Ishikawa (cell line): ENCODE data around the gene RAB37.

Source experiments
- CEBPB ChIP-seq: IDR thresholded peaks from 2 replicates; pipeline ENCODE4 v1.6.1; 2012
- CREB1 ChIP-seq: IDR thresholded peaks from 2 replicates; pipeline ENCODE4 v1.6.1; 2012; ENCODE audit warnings: low read depth
- EGR1 ChIP-seq: IDR thresholded peaks from 2 replicates; pipeline ENCODE4 v1.6.1; 2012
- EP300 ChIP-seq: IDR thresholded peaks from 2 replicates; pipeline ENCODE4 v1.6.1; 2012; ENCODE audit warnings: borderline replicate concordance
- FOXM1 ChIP-seq: IDR thresholded peaks from 2 replicates; pipeline ENCODE4 v1.6.1; 2012; ENCODE audit warnings: low read depth, borderline replicate concordance
- MAX ChIP-seq: IDR thresholded peaks from 2 replicates; pipeline ENCODE4 v1.6.1; 2012
- NFIC ChIP-seq: IDR thresholded peaks from 2 replicates; pipeline ENCODE4 v1.6.1; 2012
- RAD21 ChIP-seq: IDR thresholded peaks from 2 replicates; pipeline ENCODE4 v1.6.1; 2012; ENCODE audit warnings: low read depth
- REST ChIP-seq: IDR thresholded peaks from 2 replicates; pipeline ENCODE4 v1.6.1; 2012; ENCODE audit warnings: low read depth, mild to moderate bottlenecking
- TAF1 ChIP-seq: IDR thresholded peaks from 2 replicates; pipeline ENCODE4 v1.6.1; 2012; ENCODE audit warnings: low read depth, mild to moderate bottlenecking
- TCF12 ChIP-seq: IDR thresholded peaks from 2 replicates; pipeline ENCODE4 v1.6.1; 2012; ENCODE audit warnings: low read depth
- TEAD4 ChIP-seq: IDR thresholded peaks from 2 replicates; pipeline ENCODE4 v1.6.1; 2012
- YY1 ChIP-seq: IDR thresholded peaks from 2 replicates; pipeline ENCODE4 v1.6.1; 2012; ENCODE audit warnings: low read depth
- ZBTB7A ChIP-seq: IDR thresholded peaks from 2 replicates; pipeline ENCODE4 v1.6.1; 2012; ENCODE audit warnings: low read depth
- TF ChIP-seq, protein P1 (sequence below): IDR thresholded peaks from 2 replicates; pipeline ENCODE4 v1.6.1; 2012

RAB37 gene

DNA sequence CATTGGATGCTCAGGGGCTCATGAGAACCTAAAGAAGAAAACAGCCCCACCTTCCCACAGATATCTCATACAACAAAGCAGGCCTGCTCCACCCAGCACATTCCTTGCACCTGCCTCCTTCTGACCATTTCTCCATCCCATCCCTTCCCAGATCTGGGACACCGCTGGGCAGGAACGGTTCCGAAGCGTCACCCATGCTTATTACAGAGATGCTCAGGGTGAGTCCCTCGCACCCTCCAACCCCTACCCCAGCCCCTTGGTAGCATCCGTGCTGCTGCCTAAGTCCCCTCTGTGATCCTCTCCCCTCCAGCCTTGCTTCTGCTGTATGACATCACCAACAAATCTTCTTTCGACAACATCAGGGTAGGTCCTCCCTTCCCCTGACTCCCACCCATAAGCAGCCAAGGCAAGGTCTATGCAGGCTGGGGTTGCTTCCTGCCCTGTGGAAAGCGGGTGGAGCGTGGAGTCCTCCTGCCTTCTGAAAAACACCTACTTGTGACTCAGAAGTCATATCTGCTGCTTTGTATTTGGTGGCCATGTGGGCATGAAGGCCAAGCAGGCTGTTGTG lies 6.0 kb downstream of the RAB37 start:
- TF ChIP-seq TEAD4 (no peak), CREB1 (no peak), MAX (no peak), EGR1 (no peak), YY1 (no peak), REST (no peak), FOXM1 (no peak), EP300 (no peak)

DNA sequence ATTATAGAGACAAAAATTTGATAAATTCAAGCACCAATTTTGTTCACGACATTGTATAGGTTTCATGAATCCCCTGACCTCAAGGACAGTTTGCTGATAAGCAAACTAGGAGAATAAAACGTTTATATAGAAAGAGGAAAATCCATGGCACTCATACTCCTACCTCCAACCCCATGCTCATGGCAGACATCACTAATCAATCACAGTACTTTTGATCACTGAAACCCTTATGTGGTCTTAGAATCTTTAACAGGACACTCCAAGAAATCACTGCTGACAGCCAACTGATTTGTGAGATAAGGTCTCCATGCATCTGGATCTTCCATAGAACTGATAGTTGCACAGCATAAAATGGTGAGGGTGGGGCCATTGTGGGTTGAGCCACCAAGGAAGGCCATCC lies 6.7 kb downstream of the RAB37 start:
- no peak for TF ChIP-seq EP300
- TF ChIP-seq RAD21: no peak
- TF ChIP-seq ZBTB7A: no peak
- no peak for TF ChIP-seq TEAD4
- TF ChIP-seq, protein P1, sequence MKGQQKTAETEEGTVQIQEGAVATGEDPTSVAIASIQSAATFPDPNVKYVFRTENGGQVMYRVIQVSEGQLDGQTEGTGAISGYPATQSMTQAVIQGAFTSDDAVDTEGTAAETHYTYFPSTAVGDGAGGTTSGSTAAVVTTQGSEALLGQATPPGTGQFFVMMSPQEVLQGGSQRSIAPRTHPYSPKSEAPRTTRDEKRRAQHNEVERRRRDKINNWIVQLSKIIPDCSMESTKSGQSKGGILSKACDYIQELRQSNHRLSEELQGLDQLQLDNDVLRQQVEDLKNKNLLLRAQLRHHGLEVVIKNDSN: no peak
- no peak for TF ChIP-seq CEBPB
- no peak for TF ChIP-seq EGR1
- TF ChIP-seq FOXM1: no peak

GRCh38 chr17:74744349-74744713 lies 7.3 kb downstream of the RAB37 start:
- no peak for TF ChIP-seq RAD21
- TF ChIP-seq CEBPB: no peak
- no peak for TF ChIP-seq EGR1
- TF ChIP-seq NFIC: no peak
- no peak; the same call in 1 of the 2 replicates for TF ChIP-seq ZBTB7A
- TF ChIP-seq, protein P1: no peak
- TF ChIP-seq FOXM1: no peak
- TF ChIP-seq TAF1: no peak
- TF ChIP-seq MAX: no peak
- no peak for TF ChIP-seq REST
- TF ChIP-seq TCF12: no peak
- no peak for TF ChIP-seq YY1
- TF ChIP-seq CREB1: no peak
- TF ChIP-seq TEAD4: no peak

- TF ChIP-seq FOXM1: peak; percentile 21; the same call in 1 of the 2 replicates
- TF ChIP-seq TCF12: peak; percentile 58; the same call in 1 of the 2 replicates
- peak; percentile 69 for TF ChIP-seq MAX
- no peak; the same call in 1 of the 2 replicates for TF ChIP-seq YY1
- TF ChIP-seq EP300: no peak
- peak; percentile 100 for TF ChIP-seq RAD21
- peak; percentile 60; the same call in 1 of the 2 replicates for TF ChIP-seq ZBTB7A
- peak; percentile 99 for TF ChIP-seq NFIC
- TF ChIP-seq TEAD4: 0 out of 2 replicates have a peak, but pooled peaks have one; percentile 6
Observed at GRCh38 chr17:74744714-74745547, 7.9 kb downstream of the RAB37 start.

DNA sequence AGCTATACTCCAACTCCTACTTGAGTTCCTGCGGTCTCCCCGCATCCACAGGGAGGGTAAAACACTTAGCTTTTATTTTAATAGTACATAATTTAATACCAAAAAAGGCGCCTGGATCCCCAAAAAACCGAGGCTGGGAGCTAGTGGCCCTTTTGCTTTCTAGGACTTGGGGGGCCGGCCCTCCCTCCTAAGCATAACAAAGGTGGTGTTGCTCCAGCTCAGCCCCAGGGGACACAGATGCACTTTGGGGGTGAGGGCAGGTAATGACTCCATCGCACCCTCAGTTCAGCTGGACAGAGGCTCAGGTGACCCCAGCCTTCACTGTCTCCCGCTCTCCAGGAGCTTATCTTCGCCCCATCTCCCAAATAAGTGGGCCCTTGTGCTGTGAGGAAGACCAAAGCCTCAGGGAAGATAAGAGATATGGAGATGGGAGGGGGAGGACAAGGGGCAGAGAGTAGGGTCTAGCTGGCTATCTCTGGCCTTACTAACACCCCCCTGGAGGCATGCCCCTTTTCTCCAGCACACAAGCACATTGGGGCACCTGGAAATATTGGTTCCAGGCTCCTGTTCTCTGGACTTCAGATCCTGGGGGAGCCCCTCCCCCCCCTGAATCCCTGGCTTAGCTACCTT lies 8.6 kb downstream of the RAB37 start:
- TF ChIP-seq TEAD4: no peak
- no peak for TF ChIP-seq REST
- no peak for TF ChIP-seq YY1
- TF ChIP-seq CREB1: no peak
- no peak for TF ChIP-seq EGR1
- TF ChIP-seq EP300: no peak
- no peak for TF ChIP-seq MAX
- no peak for TF ChIP-seq TCF12
- TF ChIP-seq CEBPB: no peak
- TF ChIP-seq TAF1: no peak
